Superior temporal gyrus (tissue), 1 donor: ENCODE data around the gene OSBPL7.
"Not testable (repeated sequence)": the region's sequence is repeated elsewhere in the genome, so short reads cannot be mapped to it uniquely, and the experiment has no call there.

Experiments used
- DNase-seq: peaks from one replicate; pipeline ENCODE4 v3.0.0-alpha.2; 2016; ENCODE audit errors: extremely low spot score

Gene OSBPL7

DNA sequence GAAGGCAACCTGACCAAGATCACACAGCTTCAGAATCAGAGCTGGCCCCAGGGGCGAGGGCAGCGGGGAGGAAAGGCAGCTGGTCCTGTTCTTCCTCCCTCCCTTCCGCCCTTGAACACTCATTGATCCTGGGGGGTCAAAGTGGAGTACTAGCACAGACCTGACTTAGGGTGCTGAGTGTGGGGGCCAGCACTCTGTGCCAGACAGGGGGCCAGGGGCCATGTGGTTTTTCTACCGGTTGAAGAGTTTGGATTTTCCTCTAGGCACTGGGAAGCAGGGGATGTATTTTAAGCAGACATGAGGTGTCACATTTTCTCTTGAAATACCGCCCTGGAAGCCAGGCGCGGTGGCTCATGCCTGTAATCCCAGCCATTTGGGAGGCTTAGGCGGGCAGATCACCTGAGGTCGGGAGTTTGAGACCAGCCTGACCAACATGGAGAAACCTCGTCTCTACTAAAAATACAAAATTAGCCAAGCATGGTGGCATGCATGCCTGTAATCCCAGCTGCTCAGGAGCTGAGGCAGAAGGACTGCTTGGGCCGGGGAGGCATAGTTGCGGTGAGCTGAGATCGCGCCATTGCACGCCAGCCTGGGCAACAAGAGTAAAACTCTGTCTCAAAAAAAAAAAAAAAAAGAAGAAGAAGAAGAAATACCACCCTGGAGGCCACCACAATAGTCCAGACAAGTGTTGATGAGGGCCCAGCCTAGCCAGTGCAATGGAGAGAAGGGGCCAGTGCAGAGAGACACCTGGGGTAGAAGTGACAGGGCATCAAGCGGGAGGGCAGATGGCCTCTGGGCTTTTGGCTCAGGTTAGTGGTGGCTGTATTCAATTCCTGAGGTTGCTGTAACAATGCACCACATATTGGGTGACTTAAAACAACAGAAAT lies 15.3 kb downstream of the OSBPL7 start:
- no peak for DNase-seq

GRCh38 chr17:47804461-47804860 lies 17.1 kb downstream of the OSBPL7 start:
- DNase-seq: no peak

DNA sequence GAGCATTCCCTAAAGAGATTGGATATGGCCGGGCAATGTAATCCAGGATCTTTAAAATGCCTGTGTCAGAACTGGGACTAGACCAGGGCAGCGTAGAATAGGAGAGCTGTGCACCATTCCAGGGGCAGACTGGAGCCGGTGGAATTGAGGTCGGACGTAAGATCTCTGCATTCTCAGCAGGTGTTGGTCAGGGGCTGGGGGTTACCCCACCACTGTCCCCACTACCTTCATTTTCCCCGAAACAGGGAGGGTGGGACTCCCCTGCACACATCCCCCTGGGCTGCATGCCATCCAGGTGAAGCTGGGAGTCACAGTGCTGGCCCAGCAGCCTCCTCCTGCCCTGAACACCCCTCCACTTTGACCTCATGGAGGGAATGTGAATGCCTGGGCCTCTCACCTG lies 17.8 kb downstream of the OSBPL7 start:
- no peak for DNase-seq

- no peak for DNase-seq
Measured at GRCh38 chr17:47803201-47803600, 18.4 kb downstream of the OSBPL7 start.

- DNase-seq: peak; percentile 54
Measured at GRCh38 chr17:47802341-47803022, 19.1 kb downstream of the OSBPL7 start.

DNA sequence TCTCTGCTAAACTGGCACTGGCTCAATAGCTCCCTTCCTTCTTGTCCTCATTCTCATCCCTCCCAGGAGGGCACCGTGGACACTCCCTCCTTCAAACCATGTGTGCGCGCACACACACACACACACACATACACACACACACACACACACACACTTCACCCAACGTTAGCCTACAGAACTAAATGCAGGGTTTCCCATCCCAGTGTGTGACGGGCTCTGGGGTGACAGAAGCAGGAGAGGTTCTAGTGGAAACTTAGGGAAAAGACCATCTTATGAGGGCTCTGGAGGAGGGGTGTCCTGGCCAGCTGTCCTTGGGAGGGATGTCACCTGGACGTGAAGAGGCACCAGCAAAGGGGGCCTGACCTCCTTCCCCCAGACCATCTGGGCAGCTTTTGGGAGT lies 19.7 kb downstream of the OSBPL7 start:
- no peak for DNase-seq

DNA sequence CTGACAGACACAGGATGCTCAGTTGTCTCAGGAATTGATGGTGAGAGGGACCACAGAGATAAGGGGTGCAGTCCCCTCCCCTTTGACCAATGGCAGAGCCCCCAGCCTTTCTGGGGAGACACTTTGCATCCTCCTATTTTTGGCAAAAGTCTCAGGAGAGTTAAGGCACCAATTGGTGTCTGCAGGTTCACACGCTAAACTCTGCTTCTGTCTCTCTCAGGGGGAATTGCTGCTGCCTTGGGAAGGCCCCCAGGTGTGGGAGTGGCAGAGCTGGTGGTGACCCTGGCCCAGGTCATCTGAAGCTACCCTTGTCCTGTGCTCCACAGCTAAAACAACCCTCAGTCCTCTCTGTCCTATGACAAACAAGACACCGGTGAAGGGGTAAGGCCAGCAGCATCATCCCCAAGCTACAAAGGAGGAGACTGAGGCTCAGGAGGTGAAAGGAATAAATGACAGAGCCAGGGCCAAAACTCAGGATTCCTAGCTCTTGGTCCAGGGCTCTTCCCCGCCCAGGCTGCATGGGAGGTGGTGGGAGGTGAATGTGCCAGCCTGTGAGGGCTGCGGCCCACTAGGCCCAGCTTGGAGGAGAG lies 20.3 kb downstream of the OSBPL7 start:
- no peak for DNase-seq

DNA sequence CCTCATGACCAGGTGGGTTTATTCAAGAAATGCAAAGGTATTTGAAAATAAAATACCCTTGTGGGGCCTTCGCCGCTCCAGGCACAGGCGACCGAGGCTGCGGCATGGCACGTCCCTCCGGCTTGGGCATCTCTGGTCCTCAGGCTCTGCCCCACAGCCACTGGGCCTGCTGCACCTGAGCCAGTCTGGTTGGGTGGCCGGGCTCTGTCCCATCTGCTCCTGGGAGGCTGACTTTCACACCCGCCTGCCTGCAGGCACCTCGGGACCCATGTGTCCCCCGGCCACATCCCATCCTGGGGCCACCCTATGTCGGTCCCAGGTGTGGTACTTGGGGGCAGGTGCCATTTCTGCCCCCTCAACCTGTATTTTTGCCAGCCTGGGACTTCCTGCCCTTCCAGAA lies 20.9 kb downstream of the OSBPL7 start:
- DNase-seq: no peak

DNA sequence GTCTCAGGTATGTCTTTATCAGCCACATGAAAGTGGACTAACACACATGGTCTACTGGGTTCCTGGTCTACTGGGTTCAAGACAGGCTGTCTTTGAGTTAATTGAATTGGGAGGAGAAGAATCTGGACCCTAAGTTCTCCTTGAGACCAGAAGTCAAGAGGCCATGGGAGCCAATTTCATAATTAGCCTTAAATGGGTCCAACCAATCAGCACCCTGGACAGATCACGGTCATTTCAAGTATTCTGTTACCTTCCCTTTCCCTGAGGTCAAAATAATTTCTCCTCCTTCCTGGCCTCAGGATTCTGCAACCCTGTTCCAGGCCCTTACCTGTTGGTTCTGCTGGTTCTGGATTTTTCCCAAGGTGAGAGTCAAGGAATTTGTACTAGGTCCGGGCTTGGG lies 23.8 kb downstream of the OSBPL7 start:
- no peak for DNase-seq

- no peak for DNase-seq
Measured at GRCh38 chr17:47792979-47793378, 28.6 kb downstream of the OSBPL7 start.

GRCh38 chr17:47792457-47792856 lies 29.1 kb downstream of the OSBPL7 start:
- DNase-seq: no peak

- DNase-seq: no peak
Measured at GRCh38 chr17:47791025-47791424, 30.6 kb downstream of the OSBPL7 start.

DNA sequence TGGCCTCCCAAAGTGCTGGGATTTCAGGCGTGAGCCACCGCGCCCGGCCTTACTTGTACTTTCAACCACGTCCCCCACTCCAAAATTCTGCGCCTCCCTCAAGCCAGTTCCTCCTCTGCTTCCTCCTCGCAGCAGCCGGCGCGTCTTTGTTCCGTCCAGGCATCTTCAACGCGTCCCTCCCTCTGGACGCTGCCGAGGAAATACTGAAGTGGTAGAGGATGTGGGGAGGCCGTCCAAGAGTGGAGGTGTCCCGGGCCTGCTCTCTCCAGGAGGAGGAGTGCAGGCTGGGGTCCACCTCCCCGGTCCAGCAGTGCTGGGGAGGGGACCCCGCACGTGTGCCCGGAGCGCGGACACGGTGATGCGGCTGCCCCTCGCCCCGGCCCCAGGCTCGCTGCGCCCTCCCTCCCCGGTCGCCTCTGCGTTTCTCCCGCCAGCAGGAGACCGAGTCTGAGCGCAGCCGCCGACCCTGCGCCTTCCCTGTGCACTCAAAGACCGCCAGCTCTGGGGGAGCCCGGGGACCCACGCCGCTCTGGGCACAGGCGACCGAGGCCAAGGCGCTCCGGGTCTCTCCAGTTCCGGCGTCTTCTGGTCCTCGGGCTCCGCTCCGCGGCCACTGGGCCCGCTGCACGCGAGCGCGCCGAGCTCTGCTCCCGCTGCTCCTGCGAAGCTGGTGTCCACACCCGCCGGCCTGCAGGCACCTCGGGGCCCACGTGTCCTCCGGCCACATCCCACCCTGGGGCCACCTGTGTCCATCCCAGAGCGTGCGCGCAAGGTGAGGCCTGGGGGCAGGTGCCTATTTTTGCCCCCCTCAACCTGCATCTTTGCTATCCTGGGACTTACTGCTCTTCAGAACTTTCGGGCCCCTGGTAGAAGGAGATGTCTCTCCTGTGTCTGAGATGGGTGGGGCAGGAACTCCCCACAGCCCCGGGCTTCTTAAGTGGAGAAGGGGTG lies 31.7 kb downstream of the OSBPL7 start:
- DNase-seq: peak; percentile 36

DNA sequence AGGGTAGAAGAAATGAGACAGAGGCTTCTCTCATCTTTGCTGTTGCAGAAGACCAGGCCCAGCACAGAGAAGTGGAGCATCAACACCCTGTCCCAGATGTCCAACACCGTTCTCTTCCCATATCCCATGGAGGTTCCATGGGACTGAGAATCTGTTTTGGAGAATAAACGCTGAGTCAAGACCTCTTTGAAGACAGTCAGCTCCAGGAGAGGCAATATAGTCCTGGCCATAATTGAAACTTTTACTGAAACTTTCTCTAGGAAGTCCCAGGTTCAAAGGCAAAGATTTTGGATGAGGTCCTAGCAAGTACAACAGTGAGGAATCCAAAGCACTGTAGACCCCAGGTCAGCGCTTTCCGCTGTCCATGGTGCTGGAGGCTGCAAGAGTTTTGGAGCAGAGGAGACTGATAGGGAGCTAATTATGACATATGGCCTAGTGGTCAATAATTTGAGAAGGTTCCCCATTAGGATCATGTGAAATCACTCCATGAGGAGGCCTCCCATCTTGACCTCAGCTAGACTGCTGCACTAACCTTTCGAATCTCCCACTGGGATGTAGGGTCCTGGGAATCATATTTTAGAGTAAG lies 36.0 kb downstream of the OSBPL7 start:
- DNase-seq: no peak

GRCh38 chr17:47781397-47781796 lies 40.2 kb downstream of the OSBPL7 start:
- no peak for DNase-seq

DNA sequence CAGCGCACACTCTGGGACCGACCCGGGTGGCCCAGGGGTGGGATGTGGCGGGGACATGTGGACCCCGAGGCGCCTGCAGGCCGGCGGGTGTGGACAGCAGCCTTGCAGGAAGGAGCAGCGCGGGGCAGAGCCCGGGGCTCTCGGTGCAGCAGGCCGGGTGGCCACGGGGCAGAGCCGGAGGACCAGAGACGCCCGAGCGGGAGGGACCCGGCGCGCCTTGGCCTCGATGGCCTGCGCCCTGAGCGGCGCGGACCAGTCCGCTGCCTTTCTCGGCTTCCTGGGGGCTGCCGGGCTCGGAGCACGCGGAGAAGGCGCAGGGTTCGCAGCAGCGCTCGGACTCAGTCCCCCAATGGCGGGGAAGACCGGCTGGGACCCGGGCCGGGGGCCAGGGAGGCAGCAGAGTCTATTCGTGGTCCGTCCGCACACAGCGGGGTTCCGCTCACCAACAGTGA lies 43.4 kb downstream of the OSBPL7 start:
- DNase-seq: no peak

GRCh38 chr17:47776330-47777197 lies 45.0 kb downstream of the OSBPL7 start:
- peak; percentile 44 for DNase-seq

DNA sequence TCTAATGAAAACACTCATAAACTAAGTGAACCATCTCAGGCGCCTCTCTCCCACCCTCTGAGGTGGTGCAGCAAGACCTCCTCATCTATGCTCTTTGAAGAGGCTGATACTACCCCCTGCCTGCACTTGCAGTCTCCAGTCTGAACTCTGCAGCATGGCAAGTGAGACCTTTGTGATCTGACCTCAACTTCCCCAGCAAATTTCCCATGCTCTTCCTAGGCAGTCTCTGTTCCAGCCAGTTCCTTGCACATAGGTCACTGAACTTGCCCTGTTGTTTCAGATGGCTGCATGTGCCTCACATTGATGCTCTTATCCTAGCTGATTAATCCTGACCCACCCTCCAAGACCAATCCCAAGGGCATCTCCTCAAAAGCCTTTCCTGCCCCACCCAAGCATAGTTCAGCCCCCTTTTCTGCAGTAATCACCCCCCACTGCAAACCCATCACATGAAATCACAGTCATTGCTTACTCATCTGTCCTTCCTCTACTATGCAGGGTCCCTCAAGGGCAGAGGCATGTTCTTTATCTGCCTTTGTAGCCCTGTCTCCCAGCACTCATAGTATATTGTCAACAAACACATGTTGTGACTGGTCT lies 46.5 kb downstream of the OSBPL7 start:
- no peak for DNase-seq

- no peak for DNase-seq
Measured at GRCh38 chr17:47774331-47774730, 47.3 kb downstream of the OSBPL7 start.

- DNase-seq: not testable (repeated sequence)
Measured at GRCh38 chr17:47773649-47774048, 47.9 kb downstream of the OSBPL7 start.
